Suppressor macrophage treated with lipopolysaccharide for 4 hours (primary cell): ENCODE results near the gene FLYWCH1.

Experiments
- DNase-seq: peaks from one replicate; pipeline ENCODE4 v3.0.0-alpha.2; 2020

FLYWCH1 gene

DNA sequence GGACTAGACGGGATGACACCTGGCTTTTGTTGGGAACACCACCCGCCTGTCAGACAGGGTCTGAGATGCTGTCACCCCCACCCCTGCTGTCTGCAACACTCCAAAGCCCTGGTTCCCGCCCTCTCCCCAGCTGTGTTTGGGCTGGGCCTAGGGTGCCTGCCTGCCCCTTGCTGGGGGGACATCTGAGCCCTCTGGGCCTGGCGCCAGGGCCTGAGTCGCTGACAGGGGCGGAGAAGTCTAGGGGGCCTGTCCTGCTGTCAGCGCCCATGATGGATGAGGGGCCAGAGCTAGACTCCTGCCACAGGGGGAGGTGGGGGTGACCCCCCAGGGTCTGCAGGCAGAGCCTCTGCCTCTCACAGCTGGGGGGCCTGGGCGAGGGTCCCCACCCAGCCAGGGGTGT is 76.1 kb downstream of the FLYWCH1 start:
- DNase-seq, result no peak

DNA sequence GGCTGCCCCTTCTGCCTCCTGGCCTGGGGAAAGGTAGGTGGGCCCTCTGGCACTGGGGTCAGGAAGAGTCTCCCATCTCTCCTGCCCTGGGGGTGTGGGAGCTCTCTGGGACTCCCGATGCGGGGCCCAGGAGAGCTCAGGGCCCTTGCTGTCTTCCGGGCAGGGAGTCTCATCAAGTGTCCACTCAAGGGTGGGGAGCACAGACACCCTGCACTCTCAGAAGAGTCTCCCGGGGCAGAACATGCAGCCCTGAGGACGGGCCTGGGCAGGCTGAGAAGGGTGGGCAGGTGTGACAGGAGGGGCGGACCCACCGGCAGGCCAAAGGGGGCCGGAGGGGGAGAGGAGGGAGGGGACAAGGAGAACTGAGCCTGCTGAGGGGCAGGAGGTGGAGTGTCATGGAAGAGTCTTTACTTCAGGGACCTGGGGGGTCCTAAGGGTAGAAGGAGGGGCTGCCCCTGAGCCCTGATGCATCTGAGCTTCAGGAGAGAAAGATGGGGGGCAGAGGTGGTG is 76.9 kb downstream of the FLYWCH1 start:
- no peak for DNase-seq

DNA sequence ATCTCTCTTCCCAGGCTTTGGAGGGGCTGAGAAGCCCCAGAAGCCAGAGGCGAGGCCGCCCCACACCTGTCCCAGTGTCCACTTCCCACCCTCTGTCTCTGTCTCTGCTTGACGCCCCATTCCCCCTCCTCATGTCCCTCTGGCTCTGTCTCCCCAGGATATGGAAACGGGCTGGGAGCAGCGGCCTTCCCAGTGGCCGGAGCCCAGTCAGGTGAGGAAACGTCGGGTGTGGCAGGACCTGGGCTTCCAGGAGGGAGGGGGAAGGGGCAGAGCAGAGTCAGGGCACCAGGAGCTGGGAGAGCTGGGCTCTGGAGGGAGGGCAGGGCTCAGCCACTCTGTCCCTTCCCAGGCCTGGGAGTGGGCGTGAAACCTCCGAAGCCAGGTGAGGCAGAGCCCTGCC is 79.2 kb downstream of the FLYWCH1 start:
- DNase-seq, result no peak

DNA sequence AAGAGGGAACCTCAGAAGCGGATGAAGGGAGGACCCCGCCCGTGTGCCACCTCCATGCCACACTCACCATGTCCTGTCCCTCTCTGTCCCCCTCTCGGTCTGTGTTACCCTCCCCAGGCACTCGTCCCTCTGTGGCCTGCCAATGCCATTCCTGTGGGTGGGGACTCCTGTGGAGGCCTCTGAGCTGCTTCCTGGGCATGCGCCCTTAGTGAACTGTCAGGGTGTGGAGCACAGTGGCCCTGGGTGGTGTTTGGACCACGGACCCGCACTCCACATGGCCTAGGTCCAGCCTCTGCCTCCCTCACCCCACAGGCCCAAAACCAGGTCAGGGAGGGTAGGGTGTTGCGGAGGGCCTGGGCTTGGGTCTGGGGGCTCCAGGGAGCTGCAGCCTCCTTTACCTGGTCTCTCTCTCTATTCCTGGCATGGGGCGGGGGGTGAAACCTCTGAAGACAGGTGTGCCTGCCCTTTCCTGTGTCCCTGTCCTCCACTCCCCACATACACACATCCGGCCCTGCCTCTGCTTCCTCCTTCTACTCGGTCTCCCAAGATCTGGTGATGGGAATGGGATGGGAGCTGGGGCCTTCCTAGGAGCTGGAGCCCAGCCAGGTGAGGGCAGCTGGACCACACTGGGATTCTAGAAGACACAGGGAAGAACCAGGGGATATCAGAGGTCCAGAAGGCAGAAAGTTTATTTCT is 80.0 kb downstream of the FLYWCH1 start:
- DNase-seq, result no peak

DNA sequence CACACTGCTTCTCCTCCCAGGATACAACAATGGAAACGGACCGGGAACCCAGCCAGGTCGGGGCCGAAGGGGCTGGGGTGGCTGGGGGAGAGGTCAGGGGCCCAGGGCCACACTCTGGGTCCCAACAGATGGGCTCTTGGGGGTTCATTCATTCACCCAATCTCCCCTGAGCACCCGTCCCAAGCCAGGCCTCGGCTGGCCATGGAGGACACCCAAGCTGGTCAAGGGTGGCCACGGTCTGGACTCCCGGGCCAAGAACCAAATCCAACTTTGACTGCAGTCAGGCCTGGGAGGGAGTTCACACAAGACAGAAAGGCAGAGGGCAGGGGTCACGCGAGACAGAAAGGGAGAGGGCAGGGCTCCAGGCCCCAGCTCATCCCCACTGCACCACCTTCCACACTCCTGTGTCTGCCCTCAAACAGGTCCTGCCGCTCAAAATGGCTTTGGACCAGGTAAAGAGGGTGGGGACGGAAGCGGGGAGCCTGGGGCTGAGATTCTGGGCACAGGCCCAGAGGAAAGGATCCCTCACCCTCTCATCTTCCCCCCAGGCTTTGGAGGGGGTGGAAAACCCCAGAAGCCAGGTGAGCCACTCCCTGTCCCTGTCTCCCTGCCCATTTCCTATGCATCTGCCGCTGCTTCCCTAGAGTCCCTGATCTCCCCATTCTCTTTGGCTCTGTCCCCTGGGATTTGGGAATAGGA is 80.8 kb downstream of the FLYWCH1 start:
- no peak for DNase-seq

DNA sequence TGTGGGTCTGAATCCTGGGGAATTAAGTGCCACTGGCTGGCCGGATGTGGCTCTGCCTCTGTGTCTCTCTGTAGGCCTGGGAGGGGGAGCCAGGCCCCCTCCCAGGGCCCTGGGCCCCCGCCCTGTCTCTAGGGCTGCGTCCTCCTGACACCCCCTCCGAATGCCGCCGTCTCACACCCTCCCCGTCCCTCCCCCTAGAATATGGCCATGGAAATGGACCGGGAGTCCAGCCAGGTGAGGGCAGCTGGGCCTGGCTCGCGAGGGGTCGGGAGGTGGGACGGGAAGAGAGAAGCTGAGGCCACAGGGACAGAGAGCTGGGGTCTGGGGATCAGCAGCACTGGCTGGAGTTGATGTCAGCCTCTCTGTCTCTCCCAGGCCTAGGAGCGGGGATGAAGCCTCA is 84.6 kb downstream of the FLYWCH1 start:
- no peak for DNase-seq

DNA sequence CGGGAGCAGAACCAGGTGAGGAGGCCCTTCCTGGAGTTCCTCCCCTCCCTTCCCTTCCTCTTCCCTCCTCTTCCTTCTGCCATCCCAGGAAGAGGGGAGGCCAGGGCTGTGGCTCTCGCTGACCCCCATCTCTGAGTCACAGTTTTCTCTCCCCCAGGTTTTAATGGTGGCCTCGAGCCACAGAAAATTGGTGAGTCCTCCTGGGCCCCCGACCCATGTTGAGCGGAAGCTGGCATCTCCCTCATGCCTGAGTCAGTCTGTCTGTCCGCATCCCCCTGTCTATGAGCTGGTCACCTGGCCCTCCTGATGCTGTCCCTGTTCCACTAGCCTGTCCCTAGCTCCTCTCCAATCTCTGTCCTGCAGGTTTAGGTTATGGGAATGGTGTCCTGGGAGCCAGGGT is 88.2 kb downstream of the FLYWCH1 start:
- no peak for DNase-seq

DNA sequence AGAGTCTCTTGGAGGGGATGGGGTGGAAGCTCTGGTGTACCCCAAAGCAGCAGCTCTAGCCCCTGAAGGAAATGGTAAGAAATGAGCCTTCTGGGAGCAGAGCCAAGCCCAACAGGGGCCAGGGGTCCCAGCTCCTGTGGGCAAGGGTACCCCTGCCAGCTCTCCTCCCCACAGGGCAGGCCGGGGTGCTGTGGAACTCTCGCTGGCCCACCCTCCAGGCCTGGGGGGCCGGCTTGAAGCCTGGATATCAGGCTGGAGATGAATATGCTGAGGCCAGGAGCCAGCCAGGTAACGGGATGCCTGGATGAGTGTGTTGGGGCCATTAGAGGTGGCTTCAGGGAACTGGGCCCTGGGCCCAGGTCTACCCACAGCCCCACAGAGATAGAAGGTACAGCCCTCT is 88.8 kb downstream of the FLYWCH1 start:
- DNase-seq, result no peak
